ENCODE data around the gene RBFOX2. TPM values are rescaled to one million over a fixed set of nuclear protein-coding genes. Genes with fewer than 3 reads are reported as not detected.
"Not testable (repeated sequence)": the region's sequence is repeated elsewhere in the genome, so short reads cannot be mapped to it uniquely, and the experiment has no call there.

Gene RBFOX2
- polyA plus RNA-seq, 3 donors, result 123 to 136 (median 132) TPM

GRCh38 chr22:35840302-35840739 lies 188.3 kb downstream of the RBFOX2 start:
- DNase-seq (ENCODE audit: low read depth in 3 of 3, low spot score in 2 of 3), result peak; percentile 78 to 92 (median 88)

GRCh38 chr22:35839841-35840301 lies 188.8 kb downstream of the RBFOX2 start:
- DNase-seq (ENCODE audit: low read depth in 3 of 3, low spot score in 2 of 3), result peak in 1 of 3 donors; percentile 54

GRCh38 chr22:35838855-35839576 lies 189.6 kb downstream of the RBFOX2 start:
- peak in 1 of 3 donors; percentile 29 for DNase-seq (ENCODE audit: low read depth in 3 of 3, low spot score in 2 of 3)

GRCh38 chr22:35837101-35837727 lies 191.4 kb downstream of the RBFOX2 start:
- DNase-seq (ENCODE audit: low read depth in 3 of 3, low spot score in 2 of 3), result no peak

- peak; percentile 53 to 59 (median 56) for DNase-seq (ENCODE audit: low read depth in 3 of 3, low spot score in 2 of 3)
Observed at GRCh38 chr22:35835998-35836691, 192.5 kb downstream of the RBFOX2 start.

GRCh38 chr22:35835267-35835997 lies 193.2 kb downstream of the RBFOX2 start:
- no peak for DNase-seq (ENCODE audit: low read depth in 3 of 3, low spot score in 2 of 3)

GRCh38 chr22:35834061-35834460 lies 194.6 kb downstream of the RBFOX2 start:
- no peak for DNase-seq (ENCODE audit: low read depth in 3 of 3, low spot score in 2 of 3)

GRCh38 chr22:35830305-35830704 lies 198.3 kb downstream of the RBFOX2 start:
- DNase-seq (ENCODE audit: low read depth in 3 of 3, low spot score in 2 of 3), result no peak

GRCh38 chr22:35824256-35824655 lies 204.4 kb downstream of the RBFOX2 start:
- DNase-seq (ENCODE audit: low read depth in 3 of 3, low spot score in 2 of 3), result no peak

- no peak for DNase-seq (ENCODE audit: low read depth in 3 of 3, low spot score in 2 of 3)
Observed at GRCh38 chr22:35821654-35822053, 207.0 kb downstream of the RBFOX2 start.

- DNase-seq (ENCODE audit: low read depth in 3 of 3, low spot score in 2 of 3), result no peak
Observed at GRCh38 chr22:35819421-35819820, 209.2 kb downstream of the RBFOX2 start.

- DNase-seq (ENCODE audit: low read depth in 3 of 3, low spot score in 2 of 3), result no peak
Observed at GRCh38 chr22:35818897-35819296, 209.7 kb downstream of the RBFOX2 start.

GRCh38 chr22:35812600-35812999 lies 216.0 kb downstream of the RBFOX2 start:
- no peak for DNase-seq (ENCODE audit: low read depth in 3 of 3, low spot score in 2 of 3)

GRCh38 chr22:35811670-35812069 lies 217.0 kb downstream of the RBFOX2 start:
- DNase-seq (ENCODE audit: low read depth in 3 of 3, low spot score in 2 of 3), result no peak

GRCh38 chr22:35809816-35810215 lies 218.8 kb downstream of the RBFOX2 start:
- DNase-seq (ENCODE audit: low read depth in 3 of 3, low spot score in 2 of 3), result no peak

- DNase-seq (ENCODE audit: low read depth in 3 of 3, low spot score in 2 of 3), result no peak
Observed at GRCh38 chr22:35808377-35808776, 220.2 kb downstream of the RBFOX2 start.

GRCh38 chr22:35806668-35807067 lies 222.0 kb downstream of the RBFOX2 start:
- not testable (repeated sequence) for DNase-seq (ENCODE audit: low read depth in 3 of 3, low spot score in 2 of 3)

GRCh38 chr22:35805466-35805865 lies 223.2 kb downstream of the RBFOX2 start:
- no peak for DNase-seq (ENCODE audit: low read depth in 3 of 3, low spot score in 2 of 3)

GRCh38 chr22:35804421-35804820 lies 224.2 kb downstream of the RBFOX2 start:
- DNase-seq (ENCODE audit: low read depth in 3 of 3, low spot score in 2 of 3), result no peak

GRCh38 chr22:35802885-35803284 lies 225.7 kb downstream of the RBFOX2 start:
- no peak for DNase-seq (ENCODE audit: low read depth in 3 of 3, low spot score in 2 of 3)

GRCh38 chr22:35801301-35801700 lies 227.3 kb downstream of the RBFOX2 start:
- not testable (repeated sequence) for DNase-seq (ENCODE audit: low read depth in 3 of 3, low spot score in 2 of 3)
